Naive thymus-derived CD8-positive, alpha-beta T cell (primary cell): ENCODE results near the gene ADAMTS14. TPM values are rescaled to one million over a fixed set of nuclear protein-coding genes. Genes with fewer than 3 reads are reported as not detected.

Experiments
- ATAC-seq, 2 donors: fragments of 150-1000 bp; cut with Tn5 transposase in 1 of 2; sonication (Bioruptor Pico), chemical (Tn5 transposase) in 1 of 2; 1 replicate in 1 of 2; 2 replicates in 1 of 2; pipeline ENCODE4 v1.10.0; 2021; ENCODE audit warnings: mild to moderate bottlenecking in 2 of 2, moderate library complexity in 2 of 2
- POLR2A ChIA-PET: fragments of 350-600 bp; sonication (Branson Sonifier 250); formaldehyde crosslinking; loops from one replicate; lab custom pipeline; 2021; ENCODE audit warnings: antibody characterized with exemption; lab: Charles Lee
- DNase-seq, 10 donors: peaks; one replicate each; pipeline versions ENCODE4 v3.0.0 to v3.0.0-alpha.2; 2020 to 2022
- H3K27ac Mint-ChIP-seq, 10 donors: one replicate each; pipeline ENCODE4 v1.8.0; 2020 to 2022; ENCODE audit warnings: mild to moderate bottlenecking in 10 of 10, mixed read lengths in 10 of 10, moderate library complexity in 4 of 10, inconsistent platforms in 1 of 10
- H3K27me3 Mint-ChIP-seq, 5 donors: one replicate each; pipeline ENCODE4 v1.8.0; 2021 to 2022; ENCODE audit warnings: mixed read lengths in 5 of 5
- H3K36me3 Mint-ChIP-seq, 3 donors: one replicate each; pipeline ENCODE4 v1.8.0; 2020 to 2022; ENCODE audit warnings: mixed read lengths in 3 of 3, mild to moderate bottlenecking in 2 of 3, inconsistent platforms in 1 of 3
- H3K4me1 Mint-ChIP-seq, 4 donors: one replicate each; pipeline ENCODE4 v1.8.0; 2021 to 2022; ENCODE audit warnings: mixed read lengths in 4 of 4
- H3K4me3 Mint-ChIP-seq, 10 donors: one replicate each; pipeline ENCODE4 v1.8.0; 2020 to 2022; ENCODE audit warnings: mild to moderate bottlenecking in 10 of 10, mixed read lengths in 10 of 10, moderate library complexity in 6 of 10, inconsistent platforms in 1 of 10
- H3K9me3 Mint-ChIP-seq, 9 donors: one replicate each; pipeline ENCODE4 v1.8.0; 2020 to 2022; ENCODE audit warnings: mixed read lengths in 9 of 9, mild to moderate bottlenecking in 3 of 9, inconsistent platforms in 1 of 9, moderate library complexity in 1 of 9
- polyA plus RNA-seq, 3 donors: library from polyadenylated mRNA; unstranded; fragments of 300-500 nt; fragmentation: Illumina TruSeq; gene quantifications; one replicate each; pipeline ENCODE4 v1.2.3, GENCODE V29; 2021
- total RNA-seq, 8 experiments: library from RNA in 2 of 8; stranded (reverse) in 2 of 8; gene quantifications; one replicate each; pipeline ENCODE4 v1.2.3 and lab custom pipeline; 2021 to 2026

Gene ADAMTS14
- total and polyA plus RNA-seq, 5 experiments from 2014 or later, result not detected

DNA sequence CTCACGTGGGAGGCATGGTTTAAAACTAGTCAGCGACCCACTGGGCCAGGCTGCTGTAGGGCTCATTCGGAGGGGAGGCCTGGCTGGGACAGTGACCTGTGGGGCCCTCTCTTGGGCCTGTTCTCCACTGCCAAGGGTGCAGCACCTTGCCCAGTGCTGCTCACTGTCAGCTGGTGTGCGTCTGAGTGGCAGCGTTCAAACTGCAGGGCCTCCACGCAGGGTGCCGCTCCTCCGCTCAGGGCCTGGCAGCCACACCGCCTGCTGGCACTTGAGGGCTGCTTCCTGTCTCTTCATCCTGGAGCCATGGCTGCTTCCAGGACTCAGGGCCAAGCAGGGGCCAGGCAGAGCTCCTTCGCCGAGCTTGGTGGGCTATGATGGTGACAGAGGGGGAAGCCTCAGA, 18.3 kb downstream of the ADAMTS14 start:
- ATAC-seq, result no peak
- H3K4me3 Mint-ChIP-seq, result no peak overlapping the region
- DNase-seq, result no peak
- no peaks in the 10 kb centered on the region for H3K27me3 Mint-ChIP-seq
- no peaks in the 10 kb centered on the region for H3K36me3 Mint-ChIP-seq
- POLR2A ChIA-PET, result no interaction called here
- H3K4me1 Mint-ChIP-seq, result peaks cover 0 to 2% (median 0%) of the 10 kb centered on the region in 4 donors
- no peak overlapping the region for H3K27ac Mint-ChIP-seq
- peaks cover 0 to 2% (median 0%) of the 10 kb centered on the region in 9 donors for H3K9me3 Mint-ChIP-seq

DNA sequence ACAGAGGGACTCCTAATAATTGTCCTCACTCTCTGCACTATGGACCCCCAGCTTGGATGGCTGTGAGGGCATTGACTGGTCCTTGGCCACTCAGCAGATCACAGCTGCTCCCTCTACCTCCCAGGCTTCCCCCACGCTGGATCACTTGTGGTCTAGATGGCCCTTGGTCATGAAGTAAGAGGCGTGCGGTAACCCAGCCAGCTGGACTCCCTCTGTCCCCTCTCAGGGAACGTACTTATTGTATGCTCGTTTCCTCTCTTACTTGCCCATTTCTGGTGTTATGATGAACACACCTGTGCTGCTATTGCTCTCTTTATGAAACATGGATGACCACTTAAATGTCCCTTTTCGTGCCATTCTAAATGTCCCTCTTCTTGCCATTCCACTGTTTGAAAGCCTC, 19.3 kb downstream of the ADAMTS14 start:
- POLR2A ChIA-PET, result no interaction called here

DNA sequence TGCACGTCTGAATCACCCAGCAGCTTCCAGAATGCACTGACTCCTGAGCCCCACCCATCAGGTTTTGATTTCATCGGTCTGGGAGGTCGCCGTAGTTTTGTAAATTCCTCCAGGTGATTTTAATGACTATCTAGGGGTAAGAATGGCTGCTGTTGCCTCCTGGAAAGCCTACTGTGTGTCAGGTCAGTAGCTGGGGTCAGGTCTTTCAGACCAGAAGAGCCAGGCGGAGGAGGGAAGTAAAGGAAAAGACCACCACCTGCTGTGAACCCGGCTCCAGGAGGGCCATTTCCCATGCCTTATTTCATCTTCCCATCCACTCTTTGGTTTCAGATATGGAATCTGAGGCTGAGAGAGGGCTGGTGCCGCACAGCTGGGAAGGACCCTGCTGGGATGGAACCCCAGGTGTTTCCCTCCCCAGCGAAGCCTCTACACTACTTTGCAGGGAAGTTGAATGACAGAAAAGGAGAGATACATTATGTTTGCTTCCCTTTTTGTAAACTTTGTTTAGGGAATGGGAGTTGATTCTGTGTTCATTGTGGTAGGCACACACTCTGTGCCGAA, 19.8 kb downstream of the ADAMTS14 start:
- Mint-ChIP-seq H3K4me1 (peaks cover 0 to 2% (median 0%) of the 10 kb centered on the region in 4 donors), H3K36me3 (no peaks in the 10 kb centered on the region), H3K27ac (peak overlapping the region in 1 of 10 donors; percentile 17), H3K9me3 (peaks cover 0 to 2% (median 0%) of the 10 kb centered on the region in 9 donors), H3K4me3 (no peak overlapping the region), H3K27me3 (no peaks in the 10 kb centered on the region)
- POLR2A ChIA-PET, result no interaction called here
- ATAC-seq (no peak), DNase-seq (no peak)

More for the DNA sequence above, 19.3 kb downstream of the ADAMTS14 start:
- Mint-ChIP-seq H3K27ac (peak overlapping the region in 1 of 10 donors; percentile 17), H3K9me3 (peaks cover 0 to 2% (median 0%) of the 10 kb centered on the region in 9 donors), H3K4me3 (no peak overlapping the region), H3K36me3 (no peaks in the 10 kb centered on the region), H3K4me1 (peaks cover 0 to 2% (median 0%) of the 10 kb centered on the region in 4 donors), H3K27me3 (no peaks in the 10 kb centered on the region)
- no peak for ATAC-seq
- no peak for DNase-seq

DNA sequence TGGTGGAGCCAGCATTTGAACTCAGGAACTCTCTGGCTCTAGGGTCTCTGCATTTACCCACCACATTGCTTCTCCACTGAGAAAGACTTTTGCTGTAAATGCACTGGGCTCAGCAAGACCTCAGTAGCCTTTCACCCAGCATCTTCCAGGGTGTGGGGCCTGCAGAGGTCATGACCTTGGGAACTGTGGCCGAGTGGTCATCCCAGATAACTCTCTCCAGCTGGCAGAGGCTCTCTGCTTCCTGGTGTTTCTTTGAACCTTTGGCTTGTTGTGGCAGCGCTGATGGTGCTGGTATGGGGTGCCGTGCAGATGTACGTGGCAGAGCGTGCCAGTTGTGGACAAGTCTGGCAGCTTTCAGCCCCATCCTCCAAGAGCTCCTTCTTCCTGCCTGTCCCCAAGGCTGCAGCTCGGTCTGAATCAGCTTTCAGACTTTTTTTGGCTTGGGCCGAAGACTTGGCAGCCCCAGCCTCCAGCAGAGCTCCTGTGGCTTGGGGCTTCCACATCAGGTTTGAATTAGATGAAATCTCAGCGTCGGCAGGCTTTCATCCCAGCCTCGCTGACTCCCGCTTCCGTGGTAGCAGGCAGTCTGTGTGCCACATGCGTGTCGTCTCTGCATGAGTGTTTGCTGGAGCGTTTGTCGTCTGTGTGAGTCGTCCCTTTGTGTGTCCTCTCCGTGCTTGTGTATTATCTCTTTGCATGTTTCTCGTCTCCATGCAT, 21.5 kb downstream of the ADAMTS14 start:
- Mint-ChIP-seq H3K4me1 (peaks cover 0 to 2% (median 0%) of the 10 kb centered on the region in 4 donors), H3K36me3 (no peaks in the 10 kb centered on the region), H3K27ac (no peak overlapping the region), H3K9me3 (peaks cover 0 to 2% (median 0%) of the 10 kb centered on the region in 9 donors), H3K4me3 (no peak overlapping the region), H3K27me3 (no peaks in the 10 kb centered on the region)
- DNase-seq (no peak), ATAC-seq (no peak)
- POLR2A ChIA-PET, result no interaction called here

DNA sequence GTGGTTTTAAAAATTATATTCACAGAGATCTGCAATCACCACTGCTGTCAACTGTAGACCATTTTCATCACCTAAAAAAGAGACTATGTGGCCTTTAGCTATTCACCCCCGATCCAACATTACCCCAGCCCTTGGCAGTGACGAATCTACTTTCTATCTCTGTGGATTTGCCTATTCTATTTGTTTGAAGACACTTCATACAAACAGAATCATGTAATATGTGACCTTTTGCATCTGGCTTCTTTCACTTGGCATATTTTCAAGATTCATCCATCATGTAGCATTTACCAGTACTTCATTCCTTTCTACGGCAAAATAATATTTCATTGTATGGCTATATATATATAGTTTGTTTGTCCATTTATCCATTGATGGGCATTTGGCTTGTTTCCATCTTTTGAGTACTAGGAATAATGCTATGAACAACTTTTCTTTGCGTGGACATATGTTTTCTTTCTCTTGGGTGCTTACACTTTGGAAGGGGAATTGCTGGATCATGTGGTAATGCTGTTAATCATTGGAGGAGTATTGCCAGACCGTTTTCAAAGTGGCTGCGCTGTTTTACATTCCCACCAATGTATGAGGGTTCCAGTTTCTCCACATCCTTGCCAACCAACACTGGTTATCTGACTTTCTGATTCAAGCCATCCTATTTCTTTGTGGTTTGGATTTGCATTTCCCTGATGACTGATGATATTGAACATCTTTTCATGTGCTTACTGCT, 22.3 kb downstream of the ADAMTS14 start:
- peaks cover 0 to 2% (median 0%) of the 10 kb centered on the region in 9 donors for H3K9me3 Mint-ChIP-seq
- no peak overlapping the region for H3K27ac Mint-ChIP-seq
- no peaks in the 10 kb centered on the region for H3K36me3 Mint-ChIP-seq
- no peak overlapping the region for H3K4me3 Mint-ChIP-seq
- ATAC-seq (no peak), DNase-seq (no peak)
- POLR2A ChIA-PET, result no interaction called here
- H3K27me3 Mint-ChIP-seq, result no peaks in the 10 kb centered on the region
- H3K4me1 Mint-ChIP-seq, result peaks cover 0 to 2% (median 0%) of the 10 kb centered on the region in 4 donors

DNA sequence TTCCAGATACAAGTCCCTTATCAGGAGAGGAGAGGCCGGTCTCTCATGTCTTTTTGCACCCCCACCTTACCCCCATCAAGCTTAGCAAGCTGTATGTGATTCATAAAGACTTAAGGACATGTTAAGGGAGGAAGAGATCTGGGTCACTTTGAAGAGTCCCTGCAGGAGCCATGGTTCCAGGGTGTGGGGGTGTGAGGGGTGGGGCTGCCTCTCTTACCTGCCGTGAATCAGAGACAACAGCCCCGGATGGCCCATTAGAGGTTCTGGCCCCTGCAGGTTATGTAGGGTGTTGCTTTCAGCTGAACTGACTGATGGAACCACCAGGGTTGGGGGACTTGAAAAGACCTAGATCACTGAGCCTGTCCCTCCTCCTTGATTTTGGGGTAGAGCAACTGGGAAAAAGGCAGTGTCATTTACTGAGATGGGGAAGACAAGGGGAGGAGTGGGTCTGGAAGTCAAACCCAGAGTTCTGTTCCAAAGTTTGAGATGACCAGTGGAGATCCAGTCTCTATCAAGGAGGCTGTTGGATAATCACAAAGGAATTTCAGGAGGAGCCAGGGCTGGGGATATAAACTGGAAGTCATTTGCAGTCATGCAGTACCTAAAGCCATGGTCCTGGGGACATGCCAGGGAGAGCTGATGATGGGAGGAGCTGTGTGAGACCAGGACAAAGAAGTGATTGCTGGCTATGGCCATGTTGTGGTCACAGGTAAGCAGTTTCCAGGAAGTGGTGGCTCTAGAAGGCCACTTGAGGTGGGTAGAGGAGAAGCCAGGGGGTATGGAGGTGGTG, 23.1 kb downstream of the ADAMTS14 start:
- Mint-ChIP-seq H3K27ac (no peak overlapping the region), H3K4me3 (no peak overlapping the region), H3K4me1 (peaks cover 0 to 2% (median 0%) of the 10 kb centered on the region in 4 donors), H3K27me3 (no peaks in the 10 kb centered on the region), H3K36me3 (no peaks in the 10 kb centered on the region), H3K9me3 (peaks cover 0 to 2% (median 0%) of the 10 kb centered on the region in 9 donors)
- ATAC-seq (no peak), DNase-seq (no peak)
- POLR2A ChIA-PET, result no interaction called here

DNA sequence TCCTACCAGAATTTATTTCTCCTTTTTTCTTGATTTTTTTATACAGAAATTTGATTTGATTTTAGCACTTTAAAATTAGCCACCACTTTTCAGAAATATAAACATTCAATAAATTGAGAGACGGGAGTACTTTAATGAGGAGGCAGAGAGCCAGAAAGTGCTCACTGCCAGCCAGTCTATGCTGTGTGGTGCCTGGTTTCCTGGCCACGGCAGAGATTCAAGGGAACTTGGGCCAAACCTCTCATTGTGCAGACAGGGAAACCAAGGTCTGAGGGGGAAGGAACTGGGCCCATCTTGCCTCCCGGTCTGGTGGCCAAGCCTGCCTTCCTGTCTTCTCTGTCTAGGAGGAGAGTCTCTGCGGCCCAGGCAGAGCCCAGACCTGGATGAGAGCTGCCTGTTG, 25.9 kb downstream of the ADAMTS14 start:
- no peak overlapping the region for H3K4me3 Mint-ChIP-seq
- POLR2A ChIA-PET, result no interaction called here
- no peak overlapping the region for H3K27ac Mint-ChIP-seq

DNA sequence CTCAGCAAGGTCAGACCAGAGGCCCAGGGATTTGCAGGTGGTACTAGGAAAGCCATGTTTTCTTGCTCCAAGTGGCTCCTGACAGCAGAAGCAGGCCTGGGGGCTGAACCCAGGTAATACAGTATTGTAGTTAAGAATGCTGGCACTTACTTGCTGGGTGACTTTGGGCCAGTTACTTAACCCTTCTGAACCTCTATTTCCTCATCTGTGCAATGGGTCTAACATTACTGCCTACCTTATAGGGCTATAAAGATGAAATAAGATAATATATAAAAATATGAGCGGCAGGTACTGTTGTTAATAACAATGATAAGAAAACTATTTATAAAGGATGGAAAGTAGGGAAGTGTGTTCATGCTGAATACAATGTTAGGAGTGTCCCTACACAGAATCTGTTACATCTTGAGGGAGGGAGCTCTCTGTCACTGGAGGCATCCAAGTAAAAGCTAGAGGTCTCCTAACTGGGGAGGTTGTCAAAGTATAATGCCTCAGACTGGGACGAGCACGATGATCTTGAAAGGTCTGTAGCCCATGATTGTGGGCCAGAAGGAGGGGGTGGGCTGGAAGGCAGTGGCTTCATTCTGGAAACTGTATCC, 26.9 kb downstream of the ADAMTS14 start:
- H3K36me3 Mint-ChIP-seq, result no peaks in the 10 kb centered on the region
- DNase-seq, result no peak
- no peak for ATAC-seq
- POLR2A ChIA-PET, result no interaction called here
- H3K9me3 Mint-ChIP-seq, result no peaks in the 10 kb centered on the region
- no peaks in the 10 kb centered on the region for H3K27me3 Mint-ChIP-seq
- no peaks in the 10 kb centered on the region for H3K4me1 Mint-ChIP-seq
- no peak overlapping the region for H3K4me3 Mint-ChIP-seq
- no peak overlapping the region for H3K27ac Mint-ChIP-seq

More for the DNA sequence above, 25.9 kb downstream of the ADAMTS14 start:
- no peaks in the 10 kb centered on the region for H3K27me3 Mint-ChIP-seq
- no peaks in the 10 kb centered on the region for H3K36me3 Mint-ChIP-seq
- no peaks in the 10 kb centered on the region for H3K9me3 Mint-ChIP-seq
- ATAC-seq (no peak), DNase-seq (no peak)
- H3K4me1 Mint-ChIP-seq, result no peaks in the 10 kb centered on the region

DNA sequence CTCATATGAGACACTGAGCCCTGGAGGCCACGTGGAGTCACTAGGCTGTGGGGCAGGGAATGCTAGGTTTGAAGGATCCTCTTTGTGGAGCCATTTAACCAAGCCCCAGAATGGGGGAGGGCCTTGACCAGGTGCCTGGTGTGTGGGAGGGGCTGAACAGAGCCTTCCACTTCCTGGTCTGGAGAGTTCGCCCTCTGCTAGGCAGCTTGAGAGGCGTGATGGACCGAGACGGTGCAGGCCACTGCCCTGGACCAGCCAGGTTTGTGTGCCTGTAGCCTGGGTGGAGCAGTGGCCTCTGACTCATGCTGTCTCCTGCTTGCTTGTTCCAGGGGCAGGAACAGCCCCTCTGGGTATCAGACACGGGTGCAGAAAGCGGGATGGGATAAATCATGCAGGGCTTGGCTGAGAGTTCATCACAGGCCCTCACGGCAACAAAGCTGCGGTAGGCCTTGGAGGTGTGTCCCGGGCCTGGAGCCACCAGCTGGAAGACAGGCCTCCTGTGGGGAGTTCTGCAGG, 27.4 kb downstream of the ADAMTS14 start:
- Mint-ChIP-seq H3K9me3 (no peaks in the 10 kb centered on the region), H3K36me3 (no peaks in the 10 kb centered on the region), H3K4me3 (no peak overlapping the region), H3K4me1 (no peaks in the 10 kb centered on the region), H3K27ac (no peak overlapping the region), H3K27me3 (no peaks in the 10 kb centered on the region)
- DNase-seq (no peak), ATAC-seq (no peak)
- POLR2A ChIA-PET, result no interaction called here

DNA sequence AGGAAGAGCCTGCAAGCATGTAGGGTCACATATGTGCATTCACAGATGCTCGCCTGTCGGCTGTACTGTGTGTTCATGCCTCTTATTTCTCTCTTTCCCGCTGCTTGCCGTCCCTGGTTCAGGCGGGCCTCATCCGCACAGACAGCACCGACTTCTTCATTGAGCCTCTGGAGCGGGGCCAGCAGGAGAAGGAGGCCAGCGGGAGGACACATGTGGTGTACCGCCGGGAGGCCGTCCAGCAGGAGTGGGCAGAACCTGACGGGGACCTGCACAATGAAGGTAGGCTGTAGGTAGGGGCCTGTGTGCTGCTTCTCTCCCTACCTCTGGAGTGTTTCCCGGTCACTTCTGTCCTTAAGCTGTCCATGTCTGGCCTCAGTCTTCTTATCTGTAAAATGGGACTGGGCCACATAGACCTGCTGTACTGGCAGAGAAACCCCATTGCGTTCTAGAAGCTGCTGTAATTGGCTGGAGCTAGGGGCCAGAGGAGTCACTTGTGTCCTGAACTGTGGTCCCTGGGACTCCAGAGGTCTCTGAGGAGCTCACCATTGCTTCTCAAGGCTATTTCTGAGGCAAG, 30.0 kb downstream of the ADAMTS14 start:
- H3K9me3 Mint-ChIP-seq, result no peaks in the 10 kb centered on the region
- no peaks in the 10 kb centered on the region for H3K36me3 Mint-ChIP-seq
- DNase-seq (no peak), ATAC-seq (no peak)
- H3K4me1 Mint-ChIP-seq, result no peaks in the 10 kb centered on the region
- H3K27ac Mint-ChIP-seq, result no peak overlapping the region
- no peak overlapping the region for H3K4me3 Mint-ChIP-seq
- H3K27me3 Mint-ChIP-seq, result no peaks in the 10 kb centered on the region
- POLR2A ChIA-PET, result no interaction called here

DNA sequence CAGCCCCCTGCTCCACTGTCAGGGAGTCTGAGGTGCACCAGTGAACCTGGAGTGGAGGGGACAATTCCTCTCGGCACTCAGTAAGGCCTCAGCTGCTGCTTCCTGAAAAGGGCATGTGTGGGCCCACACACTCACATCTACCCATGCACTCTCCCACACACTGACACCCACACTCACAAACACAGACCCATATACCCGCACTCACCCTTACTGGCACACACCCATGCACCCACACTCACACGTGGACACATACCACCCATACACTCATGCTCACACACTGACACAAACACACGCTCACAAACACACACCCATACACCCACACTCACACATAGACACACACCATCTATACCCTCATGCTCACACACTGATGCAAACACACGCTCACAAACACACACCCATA, 31.9 kb downstream of the ADAMTS14 start:
- H3K36me3 Mint-ChIP-seq, result no peaks in the 10 kb centered on the region
- POLR2A ChIA-PET, result no interaction called here
- H3K27ac Mint-ChIP-seq, result no peak overlapping the region
- DNase-seq (no peak), ATAC-seq (no peak)
- H3K4me3 Mint-ChIP-seq, result no peak overlapping the region
- no peaks in the 10 kb centered on the region for H3K27me3 Mint-ChIP-seq
- no peaks in the 10 kb centered on the region for H3K9me3 Mint-ChIP-seq
- H3K4me1 Mint-ChIP-seq, result no peaks in the 10 kb centered on the region
